Smooth muscle cell (in vitro differentiated cells): ENCODE results near the gene RXRG. TPM values are rescaled to one million over a fixed set of nuclear protein-coding genes. Genes with fewer than 3 reads are reported as not detected.

ENCODE experiments used
- DNase-seq: peaks from one replicate; lab custom pipeline; 2025; ENCODE audit not compliant: unreplicated experiment; lab: John Stamatoyannopoulos, UW
- H2AFZ ChIP-seq: fragments of 200-600 bp; sonication (generic); 2 replicates; pipeline ENCODE4 v1.6.0; 2016; ENCODE audit warnings: antibody characterized with exemption, low read depth, mild to moderate bottlenecking
- H3F3A ChIP-seq: fragments of 200-600 bp; sonication (generic); 2 replicates; pipeline ENCODE4 v1.6.0; 2017; ENCODE audit warnings: antibody characterized with exemption, low read depth
- H3K27ac ChIP-seq: fragments of 200-600 bp; sonication (generic); 2 replicates; pipeline ENCODE4 v1.5.1; 2016; ENCODE audit warnings: low read depth, mild to moderate bottlenecking
- H3K27me3 ChIP-seq: fragments of 200-600 bp; sonication (generic); 2 replicates; pipeline ENCODE4 v1.6.1; 2016; ENCODE audit warnings: low read depth, mild to moderate bottlenecking
- H3K36me3 ChIP-seq: fragments of 200-600 bp; sonication (generic); 2 replicates; pipeline ENCODE4 v1.5.1; 2016; ENCODE audit warnings: low read depth
- H3K4me1 ChIP-seq: fragments of 200-600 bp; sonication (generic); 2 replicates; pipeline ENCODE4 v1.5.1; 2016; ENCODE audit warnings: low read depth
- H3K4me2 ChIP-seq: fragments of 200-600 bp; sonication (generic); 2 replicates; pipeline ENCODE4 v1.6.0; 2016; ENCODE audit warnings: mild to moderate bottlenecking
- H3K4me3 ChIP-seq: fragments of 200-600 bp; sonication (generic); 2 replicates; pipeline ENCODE4 v1.5.1; 2016; ENCODE audit warnings: mild to moderate bottlenecking
- H3K79me2 ChIP-seq: fragments of 200-600 bp; sonication (generic); 2 replicates; pipeline ENCODE4 v1.6.0; 2016; ENCODE audit warnings: low read depth, mild to moderate bottlenecking
- H3K9ac ChIP-seq: fragments of 200-600 bp; sonication (generic); 2 replicates; pipeline ENCODE4 v1.6.0; 2016; ENCODE audit warnings: low read depth
- H3K9me3 ChIP-seq: fragments of 200-600 bp; sonication (generic); replicated peaks from 2 replicates; pipeline ENCODE4 v1.5.1; 2016; ENCODE audit warnings: low read depth
- H4K20me1 ChIP-seq: fragments of 200-600 bp; sonication (generic); 2 replicates; pipeline ENCODE4 v1.6.0; 2016; ENCODE audit warnings: low read depth
- CTCF ChIP-seq: fragments of 200-600 bp; sonication (generic); IDR thresholded peaks from 2 replicates; pipeline ENCODE4 v1.5.1; 2017; ENCODE audit warnings: borderline replicate concordance, mild to moderate bottlenecking, antibody characterized with exemption; ENCODE audit not compliant: insufficient read depth, poor library complexity, severe bottlenecking
- WGBS: methylation state at CpG from one replicate; pipeline ENCODE4 v1.1.7; 2016; ENCODE audit warnings: low lambda C conversion rate; 5-methylcytosine and 5-hydroxymethylcytosine counted together
- polyA plus RNA-seq: library from polyadenylated mRNA; unstranded; fragments of >200 nt; fragmentation: Nextera tagmentation; extraction: Ambion mirVana; gene quantifications from 2 replicates; pipeline ENCODE4 v1.2.1, GENCODE V29; 2016
- total RNA-seq: library from RNA; depleted of rRNA; stranded (reverse); fragments of >200 nt; gene quantifications from 2 replicates; pipeline ENCODE4 v1.2.3, GENCODE V29; 2014

RXRG gene
- total and polyA plus RNA-seq, 2 experiments from 2014 or later = 0.13 TPM; not detected in 1

GRCh38 chr1:165418195-165418594, 26.7 kb downstream of the RXRG start:
- DNase-seq = no peak
- Histone ChIP-seq H2AFZ (no peak overlapping the region), H3K9me3 (no peaks in the 10 kb centered on the region)

GRCh38 chr1:165416876-165417275, 28.1 kb downstream of the RXRG start:
- no peak overlapping the region for H3K27ac ChIP-seq
- WGBS = 91% methylated on average over 11 of the region's 11 CpGs
- H3K4me1 ChIP-seq = no peaks in the 10 kb centered on the region
- H4K20me1 ChIP-seq = no peaks in the 10 kb centered on the region
- H3K4me2 ChIP-seq = no peak overlapping the region
- no peak for DNase-seq
- H2AFZ ChIP-seq = no peak overlapping the region
- no peak overlapping the region for H3K9ac ChIP-seq
- H3K4me3 ChIP-seq = no peak overlapping the region
- peaks cover 34% of the 10 kb centered on the region for H3K27me3 ChIP-seq
- TF ChIP-seq CTCF = no peak
- H3K79me2 ChIP-seq = no peaks in the 10 kb centered on the region
- no peaks in the 10 kb centered on the region for H3K9me3 ChIP-seq
- no peaks in the 10 kb centered on the region for H3K36me3 ChIP-seq
- H3F3A ChIP-seq = no peaks in the 10 kb centered on the region

More at GRCh38 chr1:165418195-165418594, 26.7 kb downstream of the RXRG start:
- Histone ChIP-seq H3K79me2 (no peaks in the 10 kb centered on the region), H3F3A (no peaks in the 10 kb centered on the region), H4K20me1 (no peaks in the 10 kb centered on the region), H3K4me3 (no peak overlapping the region), H3K36me3 (no peaks in the 10 kb centered on the region), H3K4me1 (no peaks in the 10 kb centered on the region), H3K9ac (no peak overlapping the region), H3K27ac (no peak overlapping the region), H3K27me3 (peaks cover 23% of the 10 kb centered on the region), H3K4me2 (no peak overlapping the region)
- TF ChIP-seq CTCF = no peak

- no peak for TF ChIP-seq CTCF
- 77% methylated on average over 1 of the region's 1 CpG for WGBS
Measured at GRCh38 chr1:165415068-165415467, 29.9 kb downstream of the RXRG start.

GRCh38 chr1:165414620-165415019, 30.3 kb downstream of the RXRG start:
- H3K27ac ChIP-seq = no peak overlapping the region
- H3K27me3 ChIP-seq = peaks cover 50% of the 10 kb centered on the region
- DNase-seq = no peak
- no peaks in the 10 kb centered on the region for H3F3A ChIP-seq
- H3K36me3 ChIP-seq = no peaks in the 10 kb centered on the region
- H3K4me1 ChIP-seq = no peaks in the 10 kb centered on the region
- no peak overlapping the region for H3K4me2 ChIP-seq
- H3K79me2 ChIP-seq = no peaks in the 10 kb centered on the region
- no peak for TF ChIP-seq CTCF
- no peaks in the 10 kb centered on the region for H3K9me3 ChIP-seq
- H2AFZ ChIP-seq = no peak overlapping the region
- no peak overlapping the region for H3K9ac ChIP-seq
- H4K20me1 ChIP-seq = no peaks in the 10 kb centered on the region
- 83% methylated on average over 3 of the region's 3 CpGs for WGBS
- H3K4me3 ChIP-seq = no peak overlapping the region

More at GRCh38 chr1:165415068-165415467, 29.9 kb downstream of the RXRG start:
- Histone ChIP-seq H3K4me3 (no peak overlapping the region), H3K27me3 (peaks cover 50% of the 10 kb centered on the region), H4K20me1 (no peaks in the 10 kb centered on the region), H3F3A (no peaks in the 10 kb centered on the region), H3K9ac (no peak overlapping the region), H3K36me3 (no peaks in the 10 kb centered on the region), H3K79me2 (no peaks in the 10 kb centered on the region), H3K4me2 (no peak overlapping the region), H2AFZ (no peak overlapping the region), H3K27ac (no peak overlapping the region), H3K4me1 (no peaks in the 10 kb centered on the region), H3K9me3 (no peaks in the 10 kb centered on the region)
- no peak for DNase-seq
